ENCODE measurements around the gene E4F1.
"Not testable (repeated sequence)": the region's sequence is repeated elsewhere in the genome, so short reads cannot be mapped to it uniquely, and the experiment has no call there.

Gene E4F1

DNA sequence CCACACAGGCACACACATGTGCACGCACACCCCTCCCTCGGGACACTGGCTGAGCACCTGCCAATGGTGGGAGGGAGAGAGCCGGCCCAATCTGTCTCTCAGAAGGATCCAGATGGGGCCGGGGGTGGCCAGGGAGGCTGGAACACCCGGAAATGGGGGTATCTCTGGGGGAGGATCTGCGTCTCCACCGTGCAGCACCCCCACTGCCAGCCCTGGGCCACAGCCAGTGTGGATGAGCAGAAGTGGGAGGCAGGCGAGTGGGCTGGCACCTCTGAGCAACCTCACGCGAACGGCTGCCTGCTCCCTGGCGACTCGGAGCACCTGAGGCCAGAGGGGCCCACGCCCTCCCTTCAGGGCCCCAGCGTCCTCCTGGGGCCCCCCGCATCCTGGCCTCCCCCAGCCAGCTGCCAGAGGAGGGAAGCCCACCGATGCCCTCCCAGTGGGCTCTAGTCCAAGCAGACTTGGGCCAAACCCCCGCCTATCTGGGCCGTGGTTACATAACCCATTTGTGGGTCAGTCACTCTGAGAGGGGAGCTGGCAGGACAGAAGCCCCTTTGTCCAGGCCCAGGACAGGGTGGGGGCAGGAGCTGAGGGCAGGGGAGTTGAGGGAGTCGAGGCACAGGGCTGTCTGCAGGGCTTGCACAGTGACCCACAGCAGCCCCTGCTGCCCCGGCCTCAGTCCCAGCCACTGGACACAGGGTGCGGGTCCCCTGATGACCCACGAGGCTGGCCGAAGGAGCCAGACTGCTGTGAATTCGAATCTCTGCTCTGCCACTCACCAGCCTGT is 32.5 kb upstream of the E4F1 start:
- DNase-seq, result no peak

DNA sequence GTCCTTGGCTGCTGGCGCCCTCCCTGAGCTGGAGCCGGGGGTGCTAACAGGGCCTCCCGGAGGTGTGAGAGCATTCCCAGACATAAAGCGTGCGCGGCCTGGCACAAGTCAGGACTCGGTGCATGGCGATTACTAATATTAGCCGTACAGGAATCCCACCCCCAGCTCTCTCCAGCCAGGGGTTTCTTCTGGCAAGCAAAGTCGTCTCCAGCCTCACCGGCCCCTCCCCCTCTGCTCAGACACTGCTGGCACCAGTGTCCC is 32.0 kb upstream of the E4F1 start:
- no peak for DNase-seq

DNA sequence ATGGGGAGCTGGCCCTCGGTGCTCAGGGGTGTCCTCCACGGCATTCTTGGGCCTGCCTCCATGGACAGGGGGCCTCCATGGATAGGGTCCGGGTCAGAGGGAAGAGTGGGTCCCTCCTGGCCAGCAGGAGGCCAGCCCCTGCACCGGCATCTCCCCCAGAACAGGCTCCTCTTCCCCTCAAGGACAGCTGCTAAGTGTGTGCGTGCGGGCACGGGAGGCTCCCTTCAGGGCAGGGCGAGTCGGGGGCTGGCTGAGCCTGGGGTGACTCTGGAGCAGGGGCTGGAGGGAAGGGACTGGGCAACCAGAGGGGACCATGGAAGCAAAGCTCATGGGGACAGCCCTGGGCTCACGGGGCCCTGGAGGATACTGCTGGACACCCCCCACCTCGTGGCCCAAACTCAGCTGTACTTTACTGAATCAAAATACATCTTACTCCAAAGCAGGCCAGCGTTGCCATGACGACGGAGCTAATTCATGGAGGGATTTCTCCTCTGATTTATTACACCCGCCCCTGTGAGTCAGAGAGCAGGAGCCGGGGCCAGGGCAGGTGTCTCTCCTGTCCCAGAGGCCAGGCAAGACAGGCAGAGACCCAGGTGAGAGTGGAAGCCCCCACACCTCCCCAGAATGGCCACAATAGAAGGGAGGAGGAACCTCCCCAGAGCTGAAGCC is 29.1 kb upstream of the E4F1 start:
- no peak for DNase-seq

DNA sequence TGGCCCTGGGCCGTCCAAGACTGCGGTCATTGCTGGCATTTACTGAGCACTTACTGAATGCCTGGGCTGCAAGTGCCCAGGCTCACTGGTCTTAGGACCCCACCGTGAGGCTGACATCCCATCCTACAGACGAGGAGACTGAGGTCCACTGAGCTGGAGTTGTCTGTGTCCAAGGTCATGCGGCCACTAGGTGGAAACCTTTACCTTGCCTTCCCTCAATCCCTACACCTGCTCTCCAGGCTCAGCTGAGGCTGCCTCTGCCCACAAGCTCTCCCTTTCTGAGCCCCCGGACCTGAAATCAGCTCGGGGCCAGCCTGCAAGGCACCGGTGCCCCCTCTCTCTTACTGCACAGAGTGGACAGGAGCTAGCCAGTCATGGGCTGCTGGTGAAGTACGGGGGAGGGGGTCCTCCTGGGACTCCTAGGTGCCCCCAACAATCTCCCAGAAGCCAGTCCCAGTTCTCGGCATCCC is 28.5 kb upstream of the E4F1 start:
- peak; percentile 27 for DNase-seq

DNA sequence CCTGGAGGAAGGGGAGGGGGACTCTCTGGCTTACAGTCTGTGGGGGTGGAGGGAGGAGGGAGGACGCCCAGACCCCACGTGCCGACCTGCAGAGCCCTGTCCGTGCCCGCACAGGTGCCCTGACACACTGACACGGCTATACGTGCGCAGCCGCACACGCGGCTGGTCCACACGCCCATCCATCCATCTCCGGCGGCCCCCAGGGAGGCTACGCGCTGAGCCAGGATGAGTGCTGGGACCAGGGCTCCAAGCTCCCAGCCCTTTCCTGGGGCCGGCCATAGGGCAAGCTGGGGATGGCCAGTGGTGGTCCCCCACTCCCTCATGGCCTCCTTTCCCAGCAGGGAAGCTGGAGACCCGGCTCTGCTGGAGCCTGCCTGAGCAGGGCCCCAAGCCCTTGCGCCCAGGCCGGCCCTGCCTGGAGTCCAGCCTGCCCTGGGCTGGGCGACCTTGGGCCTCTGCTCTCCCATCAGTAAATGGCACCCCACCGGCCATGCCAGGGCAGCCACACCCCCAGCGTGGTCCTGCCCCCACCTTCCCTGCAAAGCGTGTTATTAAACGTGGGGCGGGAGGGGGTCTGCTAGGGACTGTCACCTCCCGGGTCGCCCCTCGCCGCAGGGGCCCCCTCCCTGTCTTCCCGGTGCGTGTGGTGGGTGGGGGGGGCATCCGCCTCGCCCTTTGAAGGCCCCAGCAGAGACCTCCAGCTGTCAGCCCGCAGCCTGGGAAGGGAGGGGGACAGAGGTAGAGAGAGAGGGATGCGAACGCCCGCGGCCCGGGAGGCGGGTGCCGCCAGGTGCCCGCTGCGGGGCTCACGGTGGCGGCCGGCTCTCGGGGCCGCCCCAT is 27.8 kb upstream of the E4F1 start:
- no peak for DNase-seq

DNA sequence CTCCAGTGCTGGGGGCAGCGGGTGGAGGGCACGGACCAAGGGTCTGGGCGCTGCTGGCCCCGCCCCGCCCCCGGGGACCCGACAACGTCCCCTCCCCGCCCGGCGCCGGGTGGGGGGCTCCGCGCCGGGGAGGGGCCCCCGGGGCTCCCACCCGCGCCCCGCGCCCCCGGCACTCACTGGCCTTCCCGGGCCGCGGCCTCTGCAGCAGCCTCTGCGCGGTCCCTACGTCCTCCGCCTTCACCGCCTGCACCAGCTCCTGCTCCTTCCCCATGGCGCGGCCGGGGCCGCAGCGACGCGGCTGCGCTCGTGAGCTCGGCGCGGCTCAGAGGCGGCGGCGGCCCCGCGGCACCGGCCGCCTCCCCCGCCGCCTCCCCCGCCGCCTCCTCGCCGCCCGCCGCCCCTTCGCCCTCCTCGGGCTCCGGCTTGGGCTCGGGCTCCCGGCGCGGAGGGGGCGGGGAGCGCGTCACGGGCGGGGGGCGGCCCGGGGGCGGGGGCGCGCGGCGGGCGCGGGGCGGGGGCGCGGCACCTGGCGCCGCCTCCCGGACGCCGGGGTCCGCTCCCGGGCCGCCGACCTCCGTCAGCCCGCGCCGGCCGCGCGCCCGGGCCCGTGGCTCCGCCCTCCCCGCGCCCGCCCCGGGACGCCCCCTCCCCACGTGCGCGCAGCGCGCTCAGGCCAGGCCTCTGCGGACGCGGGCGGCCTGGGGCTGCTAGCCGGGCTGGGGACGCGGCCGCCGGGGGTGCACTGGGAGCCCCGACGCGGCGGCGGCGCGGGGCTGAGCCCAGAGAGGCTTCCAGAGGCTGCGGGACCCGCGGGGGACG is 27.0 kb upstream of the E4F1 start, which contains the start of gene CASKIN1:
Gene CASKIN1, minus strand, starts transcription at position 444 of the 819 bp plus-strand sequence. Its CDS starts 173 bp downstream, at position 271.
- DNase-seq, result peak; percentile 39

DNA sequence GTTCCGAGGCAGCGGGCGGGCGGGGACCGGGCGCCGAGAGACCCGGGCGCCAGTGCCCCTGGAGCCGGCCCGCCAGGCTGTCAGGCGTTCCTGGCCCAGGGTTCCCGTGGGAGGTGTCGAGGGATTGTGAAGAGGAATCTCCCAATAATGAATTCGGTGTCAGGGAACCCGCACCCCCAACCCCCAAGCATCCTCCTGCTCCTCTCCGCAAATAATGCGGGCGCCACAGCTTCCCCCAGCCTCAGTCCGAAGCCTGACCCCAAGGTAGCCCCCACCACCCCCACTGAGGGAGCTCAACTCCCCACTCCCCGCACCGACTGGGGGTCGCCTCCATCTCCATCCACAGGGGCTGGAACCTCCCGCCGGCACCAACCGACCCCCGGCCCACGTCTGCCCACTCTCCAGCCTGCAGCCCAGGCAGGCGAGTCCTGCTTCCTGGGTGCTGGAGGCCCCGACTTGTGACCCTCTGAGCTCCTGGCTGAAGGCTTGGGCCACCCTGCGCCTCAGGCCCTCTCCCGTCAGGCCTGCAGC is 26.3 kb upstream of the E4F1 start:
- DNase-seq, result no peak

DNA sequence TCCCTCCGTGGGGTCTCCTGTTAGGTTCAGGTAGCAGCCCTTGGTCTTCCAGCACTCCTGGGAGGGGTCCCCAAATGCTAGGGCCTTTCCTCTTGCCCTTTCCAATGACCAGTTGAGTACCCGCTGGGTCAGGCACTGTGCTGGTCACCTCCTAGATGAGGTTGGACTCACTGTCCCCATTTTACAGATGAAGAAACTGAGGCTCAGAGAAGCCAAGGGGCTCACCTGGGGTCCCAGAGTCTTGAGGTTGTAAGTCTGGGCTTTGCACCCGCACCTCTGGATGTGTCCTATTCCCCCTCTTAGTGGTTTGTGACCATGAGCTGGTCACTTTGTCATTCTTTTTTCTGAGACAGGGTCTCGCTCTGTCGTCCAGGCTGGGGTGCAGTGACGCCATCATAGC is 25.6 kb upstream of the E4F1 start:
- DNase-seq, result no peak

DNA sequence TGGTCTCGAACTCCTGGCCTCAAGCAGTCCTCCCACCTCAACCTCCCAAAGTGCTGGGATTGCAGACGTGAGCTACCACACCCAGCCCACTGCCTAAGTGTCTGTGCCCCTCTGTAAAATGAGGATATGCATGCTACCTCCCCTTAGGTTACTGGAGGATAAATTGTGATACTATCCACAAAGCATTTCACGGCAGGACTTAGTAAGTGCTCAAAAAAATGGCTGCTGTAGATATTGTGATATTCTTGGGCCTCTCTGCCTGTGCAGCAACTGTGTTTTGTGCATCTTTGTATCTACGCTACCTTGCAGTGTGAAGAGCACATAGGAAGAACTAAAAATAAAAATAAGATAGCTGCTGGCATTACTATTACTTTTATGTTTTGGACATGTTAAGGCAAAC is 25.1 kb upstream of the E4F1 start:
- no peak for DNase-seq

DNA sequence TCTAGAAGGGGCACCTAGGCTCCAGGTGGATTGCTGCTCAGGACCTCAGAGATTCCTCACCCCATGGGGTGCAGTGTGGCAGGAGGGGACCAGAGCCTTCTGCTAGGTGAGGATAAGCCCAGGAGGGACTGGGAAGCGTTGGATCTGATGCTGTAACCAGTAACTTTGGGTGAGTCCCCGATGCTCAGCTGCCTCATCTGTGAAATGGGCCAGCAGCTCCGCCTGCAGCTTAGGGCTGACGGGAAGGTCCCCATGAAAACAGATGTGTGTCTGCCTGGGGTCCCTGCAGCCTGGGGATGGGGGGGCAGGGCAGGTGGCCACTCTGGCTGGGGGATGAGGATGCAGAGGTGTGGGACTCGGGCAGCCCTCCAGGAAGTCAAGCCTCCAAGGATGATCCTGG is 24.3 kb upstream of the E4F1 start:
- DNase-seq, result no peak

DNA sequence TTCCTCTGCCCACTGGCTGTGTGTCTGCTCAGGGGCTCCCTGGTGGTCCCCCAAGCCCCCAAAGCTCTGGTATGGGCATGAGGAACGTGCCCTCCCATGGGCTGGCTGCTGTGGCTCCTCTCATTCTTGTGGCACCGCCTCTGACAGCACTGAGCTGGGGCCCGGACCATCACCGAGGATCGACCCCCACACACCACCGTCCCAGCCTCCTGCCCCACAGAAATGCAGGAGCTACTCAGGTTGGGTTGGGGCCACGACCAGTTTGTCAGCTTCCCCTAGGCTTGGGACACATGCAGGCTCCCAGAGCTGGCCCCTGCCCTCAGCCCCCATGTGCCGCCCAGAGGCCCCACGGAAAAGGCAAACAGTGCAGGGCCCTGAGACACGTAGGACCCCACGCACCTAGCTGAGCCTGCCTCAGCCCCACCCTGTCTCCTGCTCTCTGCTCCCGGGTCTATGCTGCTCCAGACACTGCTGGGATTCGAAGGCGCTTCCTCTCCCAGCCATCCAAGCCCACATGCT is 23.7 kb upstream of the E4F1 start:
- no peak for DNase-seq

DNA sequence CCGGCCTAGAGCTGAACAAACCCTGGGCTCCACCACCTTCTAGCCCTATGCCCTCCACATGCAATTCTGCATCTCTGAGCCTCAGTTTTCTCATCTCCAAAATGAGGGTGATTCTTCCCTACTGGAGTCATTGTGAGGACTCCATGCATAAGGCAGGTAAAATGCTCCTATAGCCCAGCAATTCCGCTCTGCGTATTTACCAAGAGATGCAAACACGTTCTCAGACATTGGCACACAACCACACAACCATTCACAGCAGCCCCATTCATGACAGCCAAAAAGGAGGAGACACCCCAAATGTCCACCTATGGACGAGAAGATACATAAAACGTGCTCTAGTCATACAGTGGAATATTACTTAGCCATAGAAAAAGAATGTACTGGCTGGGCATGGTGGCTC is 23.1 kb upstream of the E4F1 start:
- no peak for DNase-seq

DNA sequence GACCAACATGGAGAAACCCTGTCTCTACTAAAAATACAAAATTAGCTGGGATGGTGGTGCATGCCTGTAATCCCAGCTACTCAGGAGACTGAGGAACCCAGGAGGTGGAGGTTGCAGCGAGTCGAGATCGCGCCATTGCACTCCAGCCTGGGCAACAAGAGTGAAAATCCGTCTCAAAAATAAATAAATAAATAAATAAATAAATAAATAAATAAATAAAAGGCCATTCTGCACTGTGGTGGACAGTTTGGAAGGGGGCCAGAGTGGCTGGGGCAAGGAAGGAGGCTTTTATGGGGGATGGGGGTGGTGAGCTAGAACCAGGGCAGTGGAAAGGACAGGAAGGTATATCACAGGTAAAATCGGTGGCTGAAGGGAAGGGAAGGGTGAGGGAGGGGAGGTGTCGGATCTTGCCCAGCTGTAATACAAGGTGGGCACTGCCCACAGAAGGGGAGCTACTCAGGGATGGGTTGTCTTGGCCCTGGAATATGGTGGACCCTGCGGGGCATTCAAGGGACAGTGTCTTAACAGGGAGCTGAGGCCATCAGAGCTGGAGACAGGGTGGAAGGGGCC is 20.2 kb upstream of the E4F1 start:
- not testable (repeated sequence) for DNase-seq

DNA sequence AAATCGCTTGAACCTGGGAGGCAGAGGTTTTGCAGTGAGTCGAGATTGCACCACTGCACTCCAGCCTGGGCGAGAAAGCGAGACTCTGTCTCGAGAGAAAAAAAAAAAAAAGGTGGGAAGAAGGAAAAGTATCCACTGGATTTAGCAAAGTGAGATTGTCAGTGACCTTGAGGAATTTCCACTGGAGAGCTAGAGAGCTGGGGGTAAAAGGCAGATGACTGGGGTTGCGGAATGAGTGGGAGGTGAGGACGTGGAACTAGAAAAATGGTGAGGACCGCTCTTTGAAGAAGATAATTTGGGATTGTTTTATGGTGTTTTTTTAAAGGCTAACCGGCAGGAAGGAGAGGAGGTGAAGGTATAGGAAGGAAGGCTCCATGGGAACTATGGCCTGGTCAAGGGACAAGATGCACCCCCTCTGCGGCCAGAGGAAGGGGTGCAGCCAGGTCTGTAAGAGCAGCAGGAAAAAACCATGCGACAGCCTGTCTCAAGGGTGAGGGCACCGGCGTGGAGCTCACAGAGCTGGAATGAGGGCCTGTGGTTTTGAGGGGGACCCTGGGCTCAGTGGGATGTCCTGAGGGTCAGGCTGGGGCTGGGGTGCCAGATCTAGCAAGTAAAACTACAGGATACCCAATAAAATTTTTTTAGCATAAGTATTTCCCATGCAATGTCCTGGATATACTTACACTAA is 18.8 kb upstream of the E4F1 start:
- no peak for DNase-seq

DNA sequence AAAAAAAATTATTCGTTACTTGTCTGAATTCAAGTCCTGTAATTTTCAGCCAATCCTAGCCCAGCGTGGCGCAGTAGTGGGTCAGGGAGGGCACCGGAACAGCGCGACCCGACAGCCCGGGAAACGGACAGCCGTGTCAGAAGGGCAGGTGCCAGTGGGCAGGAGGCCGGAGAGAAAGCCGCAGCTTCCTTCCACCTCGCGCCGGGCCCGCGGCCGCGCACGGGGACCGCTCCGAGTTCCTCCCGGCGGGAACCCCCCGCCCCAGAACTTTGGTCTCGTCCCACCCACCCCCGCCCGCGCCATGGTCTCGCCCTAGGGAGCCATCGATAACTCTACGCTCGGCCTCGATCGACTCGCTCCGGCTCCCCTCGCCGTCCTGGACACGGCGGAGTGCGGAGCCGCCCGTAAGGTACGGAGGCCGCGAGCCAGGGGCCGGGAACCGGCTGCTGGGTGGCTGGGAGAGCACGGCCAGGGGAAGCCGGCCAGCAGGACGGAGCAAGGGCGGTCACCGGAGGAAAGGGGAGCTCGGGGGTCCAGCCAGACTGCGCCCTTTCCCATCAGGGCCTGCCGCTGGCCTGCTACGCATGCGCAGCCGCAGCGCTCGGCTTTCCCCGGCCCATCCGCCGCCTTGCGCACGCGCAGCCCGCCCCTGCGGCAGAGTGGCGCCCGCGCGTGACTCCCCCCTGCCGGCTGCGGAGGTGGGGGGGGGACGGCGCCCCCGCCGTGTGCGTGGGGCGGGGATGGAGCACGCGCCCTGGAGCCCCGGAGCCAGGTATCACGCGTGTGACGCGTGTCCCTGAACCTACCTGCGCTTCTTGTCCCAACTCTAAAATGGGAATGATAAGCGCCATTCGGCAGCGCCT is 18.1 kb upstream of the E4F1 start, which contains the start of gene MLST8:
Gene MLST8, plus strand, starts transcription at position 351 of the 863 bp plus-strand sequence. CDS start 632 bp downstream, outside the sequence.
- DNase-seq, result peak; percentile 92

DNA sequence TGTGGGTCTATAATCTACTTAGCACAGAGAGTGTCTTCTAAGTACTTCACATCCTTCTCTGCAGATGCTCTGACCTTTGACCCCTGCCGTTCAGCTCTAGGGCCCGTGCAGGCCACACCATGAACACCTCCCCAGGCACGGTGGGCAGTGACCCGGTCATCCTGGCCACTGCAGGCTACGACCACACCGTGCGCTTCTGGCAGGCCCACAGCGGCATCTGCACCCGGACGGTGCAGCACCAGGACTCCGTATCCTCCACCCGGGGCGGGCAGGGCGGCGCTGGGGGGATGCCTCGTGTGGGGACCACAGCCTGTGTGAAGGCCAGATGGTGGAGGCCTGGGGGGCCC is 17.5 kb upstream of the E4F1 start:
- DNase-seq, result no peak

DNA sequence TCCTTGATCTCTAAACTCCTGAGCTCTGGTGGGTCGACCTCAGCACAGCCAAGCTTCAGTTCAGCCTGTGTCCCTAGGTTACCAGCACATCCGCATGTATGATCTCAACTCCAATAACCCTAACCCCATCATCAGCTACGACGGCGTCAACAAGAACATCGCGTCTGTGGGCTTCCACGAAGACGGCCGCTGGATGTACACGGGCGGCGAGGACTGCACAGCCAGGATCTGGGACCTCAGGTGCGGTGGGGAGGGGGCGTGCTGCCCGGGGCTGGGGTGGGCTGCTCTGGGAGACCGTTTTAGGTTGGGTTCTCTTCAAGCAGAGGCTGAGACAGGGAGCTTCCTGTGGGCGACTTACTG is 17.0 kb upstream of the E4F1 start:
- DNase-seq, result no peak

DNA sequence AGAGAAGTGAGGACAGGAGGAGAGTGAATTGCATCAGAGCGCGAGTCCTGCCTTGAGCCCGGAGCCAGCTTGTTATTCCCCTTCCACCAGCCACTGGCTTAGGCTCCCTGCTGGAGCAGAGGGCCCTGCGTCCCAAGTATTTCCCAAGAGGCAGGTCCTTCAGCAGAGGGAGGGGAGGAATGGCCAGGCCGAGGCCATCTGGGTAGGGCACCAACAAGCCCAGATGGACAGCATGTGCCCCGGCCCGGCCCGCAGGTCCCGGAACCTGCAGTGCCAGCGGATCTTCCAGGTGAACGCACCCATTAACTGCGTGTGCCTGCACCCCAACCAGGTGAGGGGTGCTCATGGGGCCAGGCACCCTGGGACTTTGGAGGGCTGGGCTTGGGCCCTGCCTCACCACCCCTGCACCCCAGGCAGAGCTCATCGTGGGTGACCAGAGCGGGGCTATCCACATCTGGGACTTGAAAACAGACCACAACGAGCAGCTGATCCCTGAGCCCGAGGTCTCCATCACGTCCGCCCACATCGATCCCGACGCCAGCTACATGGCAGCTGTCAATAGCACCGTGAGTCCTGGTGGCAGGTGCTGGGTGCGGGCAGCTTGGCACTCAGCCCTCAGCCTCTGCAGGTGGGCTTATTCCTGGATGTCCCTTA is 16.5 kb upstream of the E4F1 start:
- DNase-seq, result peak; percentile 35

DNA sequence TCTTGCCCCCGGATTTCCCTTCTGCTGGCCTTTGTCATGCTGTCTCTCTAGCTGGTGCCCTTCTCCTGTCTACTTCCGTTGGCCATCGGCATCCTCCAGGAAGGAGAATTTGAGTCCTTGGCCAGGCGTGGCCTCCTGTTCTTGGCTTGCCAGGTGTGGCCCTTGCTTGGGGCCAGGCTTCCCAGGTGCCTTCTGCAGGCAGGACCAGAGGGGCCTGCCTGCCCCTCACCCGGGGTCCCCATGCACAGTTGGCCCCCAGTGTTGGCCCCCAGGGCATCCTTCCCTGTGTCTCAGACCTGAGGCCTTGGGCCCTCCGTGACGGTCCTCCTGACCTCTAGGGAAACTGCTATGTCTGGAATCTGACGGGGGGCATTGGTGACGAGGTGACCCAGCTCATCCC is 15.5 kb upstream of the E4F1 start:
- DNase-seq, result no peak

DNA sequence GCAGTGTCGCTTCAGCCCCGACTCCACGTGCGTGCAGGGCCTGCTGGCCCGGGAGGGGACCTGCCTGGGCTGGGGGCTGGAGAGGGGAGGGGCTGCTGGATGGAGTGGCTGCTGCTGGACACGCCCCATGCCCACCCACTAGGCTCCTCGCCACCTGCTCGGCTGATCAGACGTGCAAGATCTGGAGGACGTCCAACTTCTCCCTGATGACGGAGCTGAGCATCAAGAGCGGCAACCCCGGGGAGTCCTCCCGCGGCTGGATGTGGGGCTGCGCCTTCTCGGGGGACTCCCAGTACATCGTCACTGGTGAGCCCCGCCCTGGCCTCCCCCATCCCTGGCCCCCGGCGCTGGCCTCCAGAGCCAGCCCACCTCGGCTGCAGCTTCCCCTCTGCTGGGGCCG is 15.1 kb upstream of the E4F1 start:
- DNase-seq, result no peak

Measured in suppressor macrophage treated with lipopolysaccharide for 4 hours (primary cell).